ENCODE measurements around the gene MYT1.

MYT1 gene

DNA sequence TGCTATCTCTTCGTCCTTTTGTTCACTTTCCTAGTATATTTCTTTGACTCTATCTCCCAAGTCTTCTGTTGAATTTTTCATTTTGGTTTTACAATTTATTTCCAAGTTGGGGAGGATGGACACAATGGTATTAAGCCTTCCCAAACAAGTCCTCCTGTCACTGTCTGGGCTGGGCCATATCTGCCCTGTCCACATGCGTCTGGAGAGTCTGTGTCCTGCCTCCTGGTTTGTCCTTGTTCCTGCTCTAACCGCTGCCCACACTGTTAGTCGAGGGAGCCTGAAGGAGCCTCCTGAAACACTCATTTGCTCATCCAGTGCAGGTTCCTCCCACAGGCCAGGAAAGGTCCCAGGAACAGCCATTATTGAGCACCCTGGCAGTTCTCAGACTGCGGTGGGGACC lies 17.1 kb downstream of the MYT1 start:
- Histone ChIP-seq H3K27me3 (ENCODE audit: insufficient read depth, poor library complexity, severe bottlenecking) (no peaks in the 10 kb centered on the region), H3K4me3 (replicated peaks; ENCODE audit: insufficient read depth, low read length) (no peak overlapping the region), H3K27ac (replicated peaks) (no peak overlapping the region)
- TF ChIP-seq SPI1 (IDR thresholded peaks at IDR 0.05; ENCODE audit: borderline replicate concordance, low read depth) (no peak), POLR2AphosphoS5 (IDR thresholded peaks at IDR 0.05; ENCODE audit: low read depth) (no peak), GABPA (IDR thresholded peaks at IDR 0.05; ENCODE audit: low read depth) (no peak)
- TF ChIP-seq, protein P1, sequence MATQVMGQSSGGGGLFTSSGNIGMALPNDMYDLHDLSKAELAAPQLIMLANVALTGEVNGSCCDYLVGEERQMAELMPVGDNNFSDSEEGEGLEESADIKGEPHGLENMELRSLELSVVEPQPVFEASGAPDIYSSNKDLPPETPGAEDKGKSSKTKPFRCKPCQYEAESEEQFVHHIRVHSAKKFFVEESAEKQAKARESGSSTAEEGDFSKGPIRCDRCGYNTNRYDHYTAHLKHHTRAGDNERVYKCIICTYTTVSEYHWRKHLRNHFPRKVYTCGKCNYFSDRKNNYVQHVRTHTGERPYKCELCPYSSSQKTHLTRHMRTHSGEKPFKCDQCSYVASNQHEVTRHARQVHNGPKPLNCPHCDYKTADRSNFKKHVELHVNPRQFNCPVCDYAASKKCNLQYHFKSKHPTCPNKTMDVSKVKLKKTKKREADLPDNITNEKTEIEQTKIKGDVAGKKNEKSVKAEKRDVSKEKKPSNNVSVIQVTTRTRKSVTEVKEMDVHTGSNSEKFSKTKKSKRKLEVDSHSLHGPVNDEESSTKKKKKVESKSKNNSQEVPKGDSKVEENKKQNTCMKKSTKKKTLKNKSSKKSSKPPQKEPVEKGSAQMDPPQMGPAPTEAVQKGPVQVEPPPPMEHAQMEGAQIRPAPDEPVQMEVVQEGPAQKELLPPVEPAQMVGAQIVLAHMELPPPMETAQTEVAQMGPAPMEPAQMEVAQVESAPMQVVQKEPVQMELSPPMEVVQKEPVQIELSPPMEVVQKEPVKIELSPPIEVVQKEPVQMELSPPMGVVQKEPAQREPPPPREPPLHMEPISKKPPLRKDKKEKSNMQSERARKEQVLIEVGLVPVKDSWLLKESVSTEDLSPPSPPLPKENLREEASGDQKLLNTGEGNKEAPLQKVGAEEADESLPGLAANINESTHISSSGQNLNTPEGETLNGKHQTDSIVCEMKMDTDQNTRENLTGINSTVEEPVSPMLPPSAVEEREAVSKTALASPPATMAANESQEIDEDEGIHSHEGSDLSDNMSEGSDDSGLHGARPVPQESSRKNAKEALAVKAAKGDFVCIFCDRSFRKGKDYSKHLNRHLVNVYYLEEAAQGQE (IDR thresholded peaks at IDR 0.05; ENCODE audit: insufficient replicate concordance, low read depth): no peak
- TF ChIP-seq, protein P2, sequence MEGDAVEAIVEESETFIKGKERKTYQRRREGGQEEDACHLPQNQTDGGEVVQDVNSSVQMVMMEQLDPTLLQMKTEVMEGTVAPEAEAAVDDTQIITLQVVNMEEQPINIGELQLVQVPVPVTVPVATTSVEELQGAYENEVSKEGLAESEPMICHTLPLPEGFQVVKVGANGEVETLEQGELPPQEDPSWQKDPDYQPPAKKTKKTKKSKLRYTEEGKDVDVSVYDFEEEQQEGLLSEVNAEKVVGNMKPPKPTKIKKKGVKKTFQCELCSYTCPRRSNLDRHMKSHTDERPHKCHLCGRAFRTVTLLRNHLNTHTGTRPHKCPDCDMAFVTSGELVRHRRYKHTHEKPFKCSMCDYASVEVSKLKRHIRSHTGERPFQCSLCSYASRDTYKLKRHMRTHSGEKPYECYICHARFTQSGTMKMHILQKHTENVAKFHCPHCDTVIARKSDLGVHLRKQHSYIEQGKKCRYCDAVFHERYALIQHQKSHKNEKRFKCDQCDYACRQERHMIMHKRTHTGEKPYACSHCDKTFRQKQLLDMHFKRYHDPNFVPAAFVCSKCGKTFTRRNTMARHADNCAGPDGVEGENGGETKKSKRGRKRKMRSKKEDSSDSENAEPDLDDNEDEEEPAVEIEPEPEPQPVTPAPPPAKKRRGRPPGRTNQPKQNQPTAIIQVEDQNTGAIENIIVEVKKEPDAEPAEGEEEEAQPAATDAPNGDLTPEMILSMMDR (IDR thresholded peaks at IDR 0.05; ENCODE audit: insufficient read depth, low read length): no peak
- DNase-seq (ENCODE audit: low read depth in 1 of 2, low spot score in 1 of 2): no peak

DNA sequence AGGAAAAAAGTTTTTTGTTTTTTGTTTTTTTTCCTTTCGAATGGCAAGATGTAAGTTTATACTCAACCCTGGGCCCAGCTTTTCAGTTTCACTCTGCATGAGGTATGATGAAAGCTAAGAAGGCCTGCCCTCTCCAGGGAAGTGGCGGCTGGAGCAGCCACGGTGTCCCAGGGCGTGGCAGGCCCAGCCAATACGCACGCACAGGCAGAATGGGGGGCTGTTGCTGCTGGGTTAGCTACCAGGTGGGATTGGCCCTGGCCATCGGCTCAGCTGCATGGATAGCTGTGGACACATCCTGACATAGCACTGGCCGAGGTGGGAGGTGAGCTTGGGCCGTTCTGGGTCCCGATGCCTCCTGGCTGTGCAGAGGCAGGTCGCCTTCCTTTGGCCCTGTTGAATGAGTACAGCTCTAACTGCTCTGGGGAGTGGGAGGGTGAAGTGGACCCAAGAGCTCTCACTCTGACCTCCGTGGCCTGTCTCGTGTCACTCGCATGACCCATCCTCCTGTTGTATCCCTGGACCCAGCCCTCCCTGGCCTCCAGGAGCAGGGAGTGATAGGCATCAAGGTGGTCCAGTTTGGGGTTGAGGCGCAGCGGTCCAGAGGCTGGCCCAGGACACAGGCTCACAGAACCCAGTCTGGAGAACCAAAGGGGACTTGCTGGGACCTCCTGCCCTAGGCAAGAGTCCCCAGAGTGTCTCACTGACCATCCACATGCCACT lies 18.1 kb downstream of the MYT1 start:
- no peak for TF ChIP-seq GABPA (IDR thresholded peaks at IDR 0.05; ENCODE audit: low read depth)
- H3K27me3 ChIP-seq (ENCODE audit: insufficient read depth, poor library complexity, severe bottlenecking): no peaks in the 10 kb centered on the region
- H3K27ac ChIP-seq (replicated peaks): no peak overlapping the region
- H3K4me3 ChIP-seq (replicated peaks; ENCODE audit: insufficient read depth, low read length): no peak overlapping the region
- DNase-seq (ENCODE audit: low read depth in 1 of 2, low spot score in 1 of 2): no peak

DNA sequence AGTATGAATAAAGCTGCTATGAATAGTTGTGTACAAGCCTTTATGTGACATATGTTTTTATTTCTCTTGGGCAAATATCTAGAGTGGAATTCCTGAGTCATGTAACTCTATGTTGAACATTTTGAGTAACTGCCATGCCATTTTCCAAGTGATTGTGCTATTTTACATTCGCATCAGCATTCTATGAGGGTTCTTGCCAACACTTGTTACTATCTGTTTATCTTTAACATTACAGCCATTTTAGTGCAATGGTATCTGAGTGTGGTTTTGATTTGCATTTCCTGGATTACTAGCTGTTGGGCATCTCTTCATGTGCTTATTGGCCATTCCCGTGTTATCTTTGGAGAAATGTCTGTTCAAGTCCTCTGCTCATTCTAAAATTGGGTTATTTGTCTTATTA lies 19.1 kb downstream of the MYT1 start:
- no peak overlapping the region for H3K4me3 ChIP-seq (replicated peaks; ENCODE audit: insufficient read depth, low read length)
- TF ChIP-seq, protein P1 (IDR thresholded peaks at IDR 0.05; ENCODE audit: insufficient replicate concordance, low read depth): no peak
- TF ChIP-seq SPI1 (IDR thresholded peaks at IDR 0.05; ENCODE audit: borderline replicate concordance, low read depth) (no peak), GABPA (IDR thresholded peaks at IDR 0.05; ENCODE audit: low read depth) (no peak), POLR2AphosphoS5 (IDR thresholded peaks at IDR 0.05; ENCODE audit: low read depth) (no peak)
- TF ChIP-seq, protein P2 (IDR thresholded peaks at IDR 0.05; ENCODE audit: insufficient read depth, low read length): no peak
- no peak for DNase-seq (ENCODE audit: low read depth in 1 of 2, low spot score in 1 of 2)
- H3K27me3 ChIP-seq (ENCODE audit: insufficient read depth, poor library complexity, severe bottlenecking): no peaks in the 10 kb centered on the region
- H3K27ac ChIP-seq (replicated peaks): no peak overlapping the region

DNA sequence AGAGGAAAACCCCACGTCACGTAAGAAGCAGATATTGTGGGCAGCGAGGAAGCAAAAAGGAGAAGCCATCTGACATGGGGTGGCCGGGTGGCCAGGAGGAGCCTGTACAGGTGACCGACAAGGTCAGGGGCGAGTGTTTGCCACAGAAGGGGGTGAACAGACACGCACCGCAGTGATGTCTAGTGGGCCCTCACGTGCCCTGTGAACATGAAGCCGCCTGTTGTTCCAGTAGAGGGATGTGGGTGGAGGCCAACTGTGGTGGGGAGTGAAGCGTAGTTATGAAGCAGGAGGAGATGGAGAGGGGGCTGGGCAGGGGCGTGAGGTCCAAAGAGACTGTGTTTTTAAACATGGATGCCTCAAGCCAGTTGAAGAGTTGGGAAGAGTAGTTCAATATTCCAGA lies 20.5 kb downstream of the MYT1 start:
- DNase-seq (ENCODE audit: low read depth in 1 of 2, low spot score in 1 of 2): no peak
- Histone ChIP-seq H3K4me3 (replicated peaks; ENCODE audit: insufficient read depth, low read length) (no peak overlapping the region), H3K27me3 (ENCODE audit: insufficient read depth, poor library complexity, severe bottlenecking) (no peaks in the 10 kb centered on the region), H3K27ac (replicated peaks) (no peak overlapping the region)
- TF ChIP-seq SPI1 (IDR thresholded peaks at IDR 0.05; ENCODE audit: borderline replicate concordance, low read depth): no peak
